Breast epithelium (tissue), 3 donors: Measurements from ENCODE around the gene CDK10.

Experiments
- POLR2A ChIP-seq: fragments of 450-650 bp; IDR thresholded peaks from one replicate; pipeline ENCODE4 v1.6.1; 2016; ENCODE audit warnings: antibody characterized with exemption, mild to moderate bottlenecking, moderate library complexity
- TF ChIP-seq, protein P1 (sequence below), 3 donors: fragments of 450-650 bp; IDR thresholded peaks; one replicate each; pipeline ENCODE4 v1.5.1; 2016 to 2017; ENCODE audit warnings: antibody characterized with exemption in 3 of 3, mild to moderate bottlenecking in 3 of 3, moderate library complexity in 3 of 3

DNA sequence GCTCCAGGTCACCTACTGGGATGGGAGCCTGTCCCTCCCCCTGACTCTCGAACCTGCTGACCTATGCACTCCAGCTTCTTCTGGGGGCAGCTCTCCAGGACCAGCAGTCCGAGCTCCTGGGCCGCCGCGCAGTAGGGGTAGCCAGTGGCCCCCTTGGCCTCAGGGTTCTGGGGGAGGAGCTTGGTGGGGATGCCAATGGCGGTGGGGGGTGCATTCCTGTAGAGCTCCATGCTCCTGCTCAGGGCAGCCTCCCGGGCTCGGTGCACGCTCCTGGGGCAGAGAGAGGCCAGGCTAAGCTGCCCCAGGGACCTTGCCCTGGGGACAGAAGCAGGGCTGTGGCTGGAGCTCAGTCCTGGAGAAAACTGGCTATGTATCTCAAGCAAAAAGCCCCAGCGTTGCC, 22.7 kb downstream of the CDK10 start:
- TF ChIP-seq, protein P1, sequence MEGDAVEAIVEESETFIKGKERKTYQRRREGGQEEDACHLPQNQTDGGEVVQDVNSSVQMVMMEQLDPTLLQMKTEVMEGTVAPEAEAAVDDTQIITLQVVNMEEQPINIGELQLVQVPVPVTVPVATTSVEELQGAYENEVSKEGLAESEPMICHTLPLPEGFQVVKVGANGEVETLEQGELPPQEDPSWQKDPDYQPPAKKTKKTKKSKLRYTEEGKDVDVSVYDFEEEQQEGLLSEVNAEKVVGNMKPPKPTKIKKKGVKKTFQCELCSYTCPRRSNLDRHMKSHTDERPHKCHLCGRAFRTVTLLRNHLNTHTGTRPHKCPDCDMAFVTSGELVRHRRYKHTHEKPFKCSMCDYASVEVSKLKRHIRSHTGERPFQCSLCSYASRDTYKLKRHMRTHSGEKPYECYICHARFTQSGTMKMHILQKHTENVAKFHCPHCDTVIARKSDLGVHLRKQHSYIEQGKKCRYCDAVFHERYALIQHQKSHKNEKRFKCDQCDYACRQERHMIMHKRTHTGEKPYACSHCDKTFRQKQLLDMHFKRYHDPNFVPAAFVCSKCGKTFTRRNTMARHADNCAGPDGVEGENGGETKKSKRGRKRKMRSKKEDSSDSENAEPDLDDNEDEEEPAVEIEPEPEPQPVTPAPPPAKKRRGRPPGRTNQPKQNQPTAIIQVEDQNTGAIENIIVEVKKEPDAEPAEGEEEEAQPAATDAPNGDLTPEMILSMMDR (IDR thresholded peaks at IDR 0.05): no peak
- TF ChIP-seq POLR2A: no peak
